Cardiac fibroblast (primary cell): ENCODE data around the gene OSBPL1A.

Experiments used
- DNase-seq, 2 donors: peaks; one replicate each; pipeline versions ENCODE4 v3.0.0 to v3.0.0-alpha.2; 2010; ENCODE audit warnings: low read depth in 2 of 2
- H3K4me3 ChIP-seq, 2 donors: replicated peaks in 1 of 2; 1 replicate in 1 of 2; 2 replicates in 1 of 2; pipeline ENCODE4 v1.5.1; 2011; ENCODE audit warnings: low read depth in 2 of 2, low read length in 2 of 2, mild to moderate bottlenecking in 2 of 2, moderate library complexity in 1 of 2
- CTCF ChIP-seq: IDR thresholded peaks from one replicate; pipeline ENCODE4 v1.5.1; 2011; ENCODE audit warnings: low read depth, mild to moderate bottlenecking, low read length, inconsistent platforms

OSBPL1A gene

DNA sequence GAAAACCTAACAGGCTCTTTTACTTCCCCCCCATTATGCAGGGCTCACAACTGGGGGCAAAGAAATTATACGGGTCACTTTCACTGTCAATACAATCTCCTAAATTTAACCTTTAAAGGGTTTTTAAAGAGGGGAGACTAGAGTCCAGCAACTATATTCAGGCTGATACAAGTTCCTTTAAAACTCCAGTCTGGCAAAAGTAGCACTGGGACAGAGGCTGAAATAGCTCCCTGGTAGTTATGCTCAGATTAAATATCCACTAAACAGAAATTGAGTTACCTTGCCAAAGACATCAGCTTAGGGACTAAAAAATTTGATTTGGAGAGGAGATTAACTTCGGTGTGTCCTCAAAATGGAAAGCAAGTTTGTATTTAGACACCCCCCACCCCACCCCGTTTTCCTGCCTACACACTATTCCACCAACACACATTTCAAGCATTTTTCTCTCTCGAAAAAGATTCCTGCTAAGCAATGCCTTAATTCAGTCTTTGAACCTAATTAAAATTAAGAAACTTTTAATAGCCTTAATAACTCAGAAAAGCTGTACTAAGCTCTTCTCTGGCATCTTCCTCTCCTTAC is 127.2 kb downstream of the OSBPL1A start:
- DNase-seq = no peak
- no peak for TF ChIP-seq CTCF
- peak overlapping the region; percentile 73 to 82 for H3K4me3 ChIP-seq

- no peak overlapping the region for H3K4me3 ChIP-seq
- TF ChIP-seq CTCF = no peak
- no peak for DNase-seq
Measured at GRCh38 chr18:24268784-24269550, 128.7 kb downstream of the OSBPL1A start.

- DNase-seq = no peak
- no peak overlapping the region for H3K4me3 ChIP-seq
- no peak for TF ChIP-seq CTCF
Measured at GRCh38 chr18:24267878-24268277, 129.7 kb downstream of the OSBPL1A start.

GRCh38 chr18:24266131-24266530 is 131.5 kb downstream of the OSBPL1A start:
- no peak for TF ChIP-seq CTCF
- DNase-seq = no peak
- no peak overlapping the region for H3K4me3 ChIP-seq

DNA sequence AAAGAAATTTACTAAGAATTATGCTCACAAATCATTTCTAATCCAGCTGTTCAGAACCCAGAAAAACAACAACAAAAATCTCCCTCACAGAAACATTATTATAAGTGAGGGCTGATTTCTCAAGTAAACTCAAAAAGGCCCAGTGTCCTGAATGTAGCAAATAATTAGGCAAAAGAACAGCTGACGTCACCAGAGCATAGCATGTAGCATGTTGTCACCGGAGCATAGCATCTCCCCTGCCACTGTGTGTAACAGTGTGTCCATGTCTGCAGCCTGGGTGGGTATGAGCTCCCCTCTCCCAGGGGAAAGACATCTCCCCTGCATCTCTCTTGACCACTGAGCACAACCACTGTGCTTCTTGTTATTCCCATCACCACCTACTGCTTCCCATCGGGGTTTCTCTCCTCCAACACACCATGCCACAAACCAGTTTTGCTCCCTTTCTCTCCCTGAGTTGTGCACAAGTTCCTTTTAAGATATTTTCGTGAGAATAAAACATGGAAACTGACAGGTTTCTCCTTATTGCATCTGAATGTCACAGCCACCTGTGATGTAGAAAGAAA is 132.0 kb downstream of the OSBPL1A start:
- TF ChIP-seq CTCF = no peak
- no peak overlapping the region for H3K4me3 ChIP-seq
- DNase-seq = no peak

DNA sequence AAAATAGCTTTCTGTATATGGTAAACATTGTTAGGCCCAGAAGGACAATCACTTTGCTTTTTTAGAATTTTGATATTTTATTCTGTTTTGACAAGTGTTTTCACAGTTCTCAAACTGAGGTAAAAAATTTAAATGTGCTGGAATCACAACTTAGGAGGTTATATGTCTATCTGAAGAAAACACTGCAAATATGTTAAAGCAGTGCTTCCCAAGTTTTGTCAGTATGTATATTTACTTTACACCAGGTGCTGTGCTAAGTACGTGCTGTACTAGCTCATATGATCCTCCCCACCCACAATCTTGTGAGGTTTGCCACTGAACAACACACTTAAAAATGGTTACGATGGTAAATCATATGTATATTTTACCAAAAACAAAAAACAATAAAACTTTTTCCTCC is 134.6 kb downstream of the OSBPL1A start:
- TF ChIP-seq CTCF = no peak
- DNase-seq = no peak
- H3K4me3 ChIP-seq = no peak overlapping the region
